GM19468 (cell line): Measurements from ENCODE around the gene SHC1.

Source experiments
- ATAC-seq: cut with Tn5 transposase; IDR thresholded peaks from one replicate; pipeline ENCODE4 v1.9.1; 2021; ENCODE audit warnings: mild to moderate bottlenecking, moderate library complexity, moderate number of reproducible peaks; ENCODE audit not compliant: unreplicated experiment; ENCODE audit errors: extremely low read depth

The SHC1 gene

GRCh38 chr1:155008015-155008941, 37.7 kb upstream of the SHC1 start:
- no peak for ATAC-seq

- no peak for ATAC-seq
Measured at GRCh38 chr1:155007251-155007828, 36.8 kb upstream of the SHC1 start.

- ATAC-seq, result no peak
Measured at GRCh38 chr1:155006601-155007101, 36.1 kb upstream of the SHC1 start.

DNA sequence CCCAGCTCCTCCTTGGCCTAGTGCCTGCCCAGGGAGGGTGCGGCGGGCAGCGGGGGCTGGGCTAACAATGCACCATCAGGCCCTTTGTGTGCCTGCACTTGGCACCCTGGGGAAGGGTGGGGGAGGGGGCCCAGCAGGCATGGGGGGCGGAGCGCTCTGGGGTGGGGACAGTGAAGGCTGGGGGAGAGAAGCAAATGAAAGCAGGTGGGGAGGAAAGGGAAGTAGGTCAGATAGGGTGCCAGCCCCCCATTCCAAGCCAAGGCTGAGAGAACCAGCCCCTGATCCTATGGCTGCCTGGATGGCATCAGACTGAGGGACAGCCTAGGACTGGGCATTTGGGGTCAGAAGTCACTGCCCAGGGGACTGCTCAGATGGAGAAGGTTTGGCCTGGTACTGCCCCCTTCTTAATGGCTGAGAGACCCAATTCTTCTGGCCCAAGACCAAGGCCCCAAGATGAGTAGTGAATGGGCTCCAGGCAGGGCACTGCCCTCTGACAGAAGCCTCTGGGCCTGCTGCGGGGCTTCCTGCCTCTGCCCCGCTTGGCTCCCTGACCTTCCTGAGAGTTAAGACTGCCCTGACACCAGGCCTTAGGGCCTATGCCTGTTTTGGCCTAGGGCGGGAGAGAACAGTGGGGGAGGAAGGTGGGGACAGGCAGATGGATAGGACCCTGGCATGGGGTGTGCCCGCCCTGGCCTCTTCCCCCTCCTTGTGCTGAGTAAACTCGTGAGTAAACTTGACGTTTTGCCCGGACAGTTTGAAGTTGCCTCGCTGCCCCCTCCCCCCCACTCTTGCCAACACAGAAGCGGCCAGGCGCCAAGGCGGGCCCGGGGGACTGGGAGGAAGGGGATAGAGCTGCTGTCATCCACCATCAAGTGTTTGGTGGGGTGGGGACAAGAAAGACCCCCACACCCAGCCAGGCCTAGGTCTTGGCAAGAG, 34.8 kb upstream of the SHC1 start:
- ATAC-seq, result no peak

DNA sequence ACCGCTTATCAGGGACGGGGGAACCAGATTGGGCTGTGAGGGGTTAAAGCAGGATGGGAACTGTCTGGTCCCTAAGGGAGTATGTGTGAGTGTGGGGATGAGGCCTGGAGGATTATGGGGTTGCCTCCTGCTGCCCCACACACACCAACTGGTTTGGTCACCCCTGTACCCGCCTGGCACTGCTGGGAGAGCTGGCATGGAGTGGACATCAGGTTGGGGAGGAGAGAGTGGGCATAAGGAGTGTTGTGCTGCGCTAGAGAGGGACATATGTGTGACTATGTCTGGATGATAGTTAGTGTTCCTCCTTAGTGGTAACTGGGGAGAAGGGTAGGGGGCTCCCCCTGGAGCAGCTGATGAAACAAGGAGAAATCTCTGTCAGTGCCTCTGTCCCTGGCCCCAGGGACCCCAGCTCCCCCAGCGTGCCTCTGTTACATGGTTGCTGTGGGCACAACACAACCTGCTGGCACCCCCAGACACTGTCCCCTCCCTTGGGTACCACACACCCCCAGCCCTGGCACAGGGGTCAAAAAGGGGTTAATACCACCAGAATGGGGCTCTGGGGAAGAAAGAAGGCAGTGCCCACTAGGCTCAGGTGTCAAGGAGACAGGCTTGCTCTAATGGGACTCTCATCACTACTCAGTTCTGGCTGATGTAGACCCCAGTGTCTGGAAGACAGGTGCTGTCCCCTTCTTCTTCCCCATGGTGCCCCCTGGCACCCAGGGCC, 34.0 kb upstream of the SHC1 start:
- ATAC-seq, result no peak

GRCh38 chr1:155003766-155004351, 33.3 kb upstream of the SHC1 start:
- ATAC-seq, result no peak

- no peak for ATAC-seq
Measured at GRCh38 chr1:155003227-155003765, 32.7 kb upstream of the SHC1 start.

DNA sequence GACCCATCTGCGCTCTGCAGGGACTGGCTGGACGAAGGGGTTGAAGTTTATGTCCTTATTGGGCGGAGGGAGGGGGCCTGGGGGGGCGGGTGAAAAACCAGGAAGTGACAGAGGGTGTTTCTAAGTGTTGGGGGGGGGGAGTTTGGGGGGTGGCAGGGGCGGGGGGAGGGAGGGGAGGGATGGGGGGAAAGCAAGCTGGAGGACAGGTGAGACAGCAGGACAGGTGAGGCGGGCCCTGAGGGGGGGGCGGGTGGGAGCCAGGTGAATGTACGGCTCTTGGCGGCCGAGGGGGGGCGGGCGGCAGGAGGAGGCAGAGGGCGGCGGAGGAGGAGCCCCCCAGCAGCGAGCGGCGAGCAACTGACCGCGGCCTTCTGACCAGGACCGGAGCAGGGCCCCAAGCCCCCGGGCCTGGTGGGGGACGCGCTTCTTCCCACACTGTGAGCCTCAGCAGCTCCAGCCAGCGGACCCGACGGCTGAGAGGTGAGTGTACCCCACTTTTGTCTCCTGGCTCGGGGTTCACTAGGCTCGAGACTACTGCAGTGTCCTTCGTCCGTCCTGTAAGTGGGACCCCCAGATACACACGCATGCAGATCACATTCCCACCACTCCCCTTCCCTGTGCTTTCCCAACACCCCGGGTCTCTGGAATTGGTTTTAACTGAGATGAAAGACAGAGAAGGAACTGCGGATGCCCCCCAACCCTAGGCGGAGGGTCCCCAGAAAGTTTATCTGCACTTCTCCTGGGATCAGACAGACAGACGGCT, 32.1 kb upstream of the SHC1 start, which contains the start of gene ZBTB7B:
ZBTB7B (plus strand) TSS at position 339 of the 763 bp plus-strand sequence. CDS start 11,859 bp downstream, outside the sequence.
- no peak for ATAC-seq

DNA sequence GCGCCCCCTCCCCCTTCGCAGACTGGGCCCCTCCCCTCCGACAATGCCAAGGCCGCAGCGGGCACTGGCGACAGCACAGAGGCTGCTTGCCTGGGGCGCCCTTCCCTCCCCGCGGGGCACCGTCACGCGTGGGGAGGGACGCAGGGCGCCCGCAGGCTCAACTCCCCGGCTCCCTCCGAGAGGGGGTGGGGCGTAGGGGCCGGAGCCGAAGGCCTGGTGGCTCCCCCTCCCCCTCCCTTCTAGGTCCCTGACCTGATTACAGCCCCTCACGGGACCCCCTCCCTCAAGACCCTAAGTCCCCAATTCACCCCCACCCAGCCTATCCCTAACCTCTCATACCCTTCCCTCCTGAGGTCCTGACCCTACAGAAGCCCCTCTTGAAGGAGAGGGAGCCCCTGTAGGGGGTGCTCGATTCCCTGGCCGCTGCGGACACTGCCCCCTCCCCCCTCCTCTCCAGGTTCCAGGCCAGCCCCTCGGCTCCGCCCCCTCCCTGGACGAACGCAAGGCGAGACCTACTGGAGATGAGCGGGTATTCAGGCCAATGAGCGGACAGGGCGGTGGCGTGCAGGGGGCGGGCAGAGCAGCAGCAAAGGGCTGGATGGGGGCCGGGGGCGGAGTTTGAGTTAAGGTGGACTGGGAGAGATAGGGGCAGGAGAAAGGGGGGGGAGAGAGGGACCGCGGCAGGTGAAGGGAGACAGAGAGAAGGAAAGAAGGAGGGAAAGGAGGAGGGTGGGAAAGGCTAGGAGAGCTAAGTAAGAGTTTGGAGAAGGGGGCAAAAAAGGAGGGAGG, 31.3 kb upstream of the SHC1 start:
- no peak for ATAC-seq

GRCh38 chr1:155001425-155001674, 30.8 kb upstream of the SHC1 start:
- ATAC-seq, result no peak

GRCh38 chr1:155000726-155001424, 30.3 kb upstream of the SHC1 start:
- no peak for ATAC-seq

- no peak for ATAC-seq
Measured at GRCh38 chr1:155000411-155000725, 29.8 kb upstream of the SHC1 start.

GRCh38 chr1:154999571-155000410, 29.2 kb upstream of the SHC1 start:
- no peak for ATAC-seq

GRCh38 chr1:154998818-154999570, 28.4 kb upstream of the SHC1 start:
- ATAC-seq, result no peak

GRCh38 chr1:154998201-154998780, 27.7 kb upstream of the SHC1 start:
- no peak for ATAC-seq
